ENCODE measurements around the gene CKAP5.

CKAP5 gene

GRCh38 chr11:46698597-46698996 lies 147.5 kb downstream of the CKAP5 start:
- no peak for DNase-seq (ENCODE audit: low read depth)

- no peak for DNase-seq (ENCODE audit: low read depth)
Observed at GRCh38 chr11:46697723-46698122, 148.4 kb downstream of the CKAP5 start.

- DNase-seq (ENCODE audit: low read depth): no peak
Observed at GRCh38 chr11:46697303-46697702, 148.8 kb downstream of the CKAP5 start.

- no peak for DNase-seq (ENCODE audit: low read depth)
Observed at GRCh38 chr11:46696212-46696558, 149.9 kb downstream of the CKAP5 start.

GRCh38 chr11:46695345-46696211 lies 150.5 kb downstream of the CKAP5 start:
- DNase-seq (ENCODE audit: low read depth): no peak

- no peak for DNase-seq (ENCODE audit: low read depth)
Observed at GRCh38 chr11:46694607-46695006, 151.5 kb downstream of the CKAP5 start.

GRCh38 chr11:46694072-46694471 lies 152.0 kb downstream of the CKAP5 start:
- DNase-seq (ENCODE audit: low read depth): no peak

- DNase-seq (ENCODE audit: low read depth): no peak
Observed at GRCh38 chr11:46693597-46694012, 152.5 kb downstream of the CKAP5 start.

All from stimulated activated CD8-positive, alpha-beta memory T cell treated with anti-CD3 and anti-CD28 coated beads, Interleukin-12 subunit alpha, Interleukin-12 subunit beta, amount 100 ng/mL, for 4 hours (primary cell).